Measurements from ENCODE around the gene PIP4K2A.

Gene PIP4K2A

GRCh38 chr10:22659866-22660265, 54.5 kb downstream of the PIP4K2A start:
- no peak for FAIRE-seq

GRCh38 chr10:22658745-22659410, 55.5 kb downstream of the PIP4K2A start:
- FAIRE-seq, result no peak

- FAIRE-seq, result no peak
These were observed 56.7 kb downstream of the PIP4K2A start for GRCh38 chr10:22657566-22658225.

- no peak for FAIRE-seq
These were observed 57.4 kb downstream of the PIP4K2A start for GRCh38 chr10:22657024-22657423.

GRCh38 chr10:22656036-22656435, 58.3 kb downstream of the PIP4K2A start:
- FAIRE-seq, result no peak

- no peak for FAIRE-seq
These were observed 58.9 kb downstream of the PIP4K2A start for GRCh38 chr10:22655312-22655981.

GRCh38 chr10:22652988-22653481, 61.3 kb downstream of the PIP4K2A start:
- FAIRE-seq, result no peak

GRCh38 chr10:22651276-22651980, 63.0 kb downstream of the PIP4K2A start:
- FAIRE-seq, result no peak

- FAIRE-seq, result no peak
These were observed 64.4 kb downstream of the PIP4K2A start for GRCh38 chr10:22649994-22650393.

- no peak for FAIRE-seq
These were observed 65.0 kb downstream of the PIP4K2A start for GRCh38 chr10:22649390-22649841.

GRCh38 chr10:22648547-22648961, 65.8 kb downstream of the PIP4K2A start:
- FAIRE-seq, result no peak

GRCh38 chr10:22647244-22647643, 67.1 kb downstream of the PIP4K2A start:
- FAIRE-seq, result no peak

- no peak for FAIRE-seq
These were observed 68.0 kb downstream of the PIP4K2A start for GRCh38 chr10:22646388-22646853.

GRCh38 chr10:22644222-22644621, 70.2 kb downstream of the PIP4K2A start:
- FAIRE-seq, result no peak

GRCh38 chr10:22643775-22644174, 70.6 kb downstream of the PIP4K2A start:
- FAIRE-seq, result no peak

- FAIRE-seq, result no peak
These were observed 71.3 kb downstream of the PIP4K2A start for GRCh38 chr10:22643116-22643515.

GRCh38 chr10:22641743-22642142, 72.6 kb downstream of the PIP4K2A start:
- FAIRE-seq, result no peak

- no peak for FAIRE-seq
These were observed 74.0 kb downstream of the PIP4K2A start for GRCh38 chr10:22640359-22640758.

- no peak for FAIRE-seq
These were observed 75.5 kb downstream of the PIP4K2A start for GRCh38 chr10:22638863-22639262.

GRCh38 chr10:22637491-22637890, 76.9 kb downstream of the PIP4K2A start:
- no peak for FAIRE-seq

- FAIRE-seq, result no peak
These were observed 78.7 kb downstream of the PIP4K2A start for GRCh38 chr10:22635650-22636049.

GRCh38 chr10:22634606-22635459, 79.5 kb downstream of the PIP4K2A start:
- FAIRE-seq, result no peak

Data from colon (tissue), 2 donors.